HUES48 (cell line): ENCODE data around the gene STOX2.

Experiments used
- H3K27ac ChIP-seq: one replicate; pipeline ENCODE4 v1.7.0; 2013; ENCODE audit warnings: low read depth, low read length, inconsistent platforms
- H3K27me3 ChIP-seq: 2 replicates; pipeline ENCODE4 v1.6.1; 2013; ENCODE audit warnings: mild to moderate bottlenecking, low read length; ENCODE audit not compliant: control insufficient read depth, insufficient read depth
- H3K36me3 ChIP-seq: 2 replicates; pipeline ENCODE4 v1.6.1; 2013; ENCODE audit warnings: low read length; ENCODE audit not compliant: control insufficient read depth, insufficient read depth
- H3K4me1 ChIP-seq: 2 replicates; pipeline ENCODE4 v1.6.1; 2013; ENCODE audit warnings: mild to moderate bottlenecking, low read length; ENCODE audit not compliant: control insufficient read depth, insufficient read depth
- H3K4me3 ChIP-seq: 2 replicates; pipeline ENCODE4 v1.5.1; 2013; ENCODE audit warnings: mild to moderate bottlenecking, low read depth, low read length
- H3K9ac ChIP-seq: 2 replicates; pipeline ENCODE4 v1.6.1; 2013; ENCODE audit warnings: mild to moderate bottlenecking, low read depth, low read length, moderate library complexity
- H3K9me3 ChIP-seq: 2 replicates; pipeline ENCODE4 v1.6.1; 2013; ENCODE audit warnings: low read length; ENCODE audit not compliant: control insufficient read depth, insufficient read depth

The STOX2 gene

DNA sequence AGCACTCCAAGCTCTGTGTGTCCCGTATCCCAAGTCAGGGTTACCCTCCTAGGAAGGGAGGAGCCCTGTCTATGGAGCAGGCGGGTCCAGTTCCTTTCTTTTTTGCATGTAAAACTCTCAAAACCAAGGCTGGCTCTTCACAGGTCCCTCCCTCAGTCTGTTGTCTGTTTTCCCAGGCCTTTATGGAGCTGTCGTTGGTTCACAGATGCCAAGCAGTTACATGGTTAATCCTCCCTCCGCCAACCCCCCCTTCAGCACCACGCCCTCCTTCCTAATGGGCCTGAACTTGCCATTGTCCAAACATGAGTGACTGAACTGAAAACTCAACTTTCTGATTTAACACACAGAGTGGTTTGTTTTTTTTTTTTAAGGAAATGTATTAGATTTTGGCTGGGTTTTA is 148.3 kb downstream of the STOX2 start:
- Histone ChIP-seq H3K36me3 (no peaks in the 10 kb centered on the region), H3K9ac (no peak overlapping the region), H3K4me3 (no peak overlapping the region), H3K27ac (no peak overlapping the region), H3K4me1 (0 out of 2 replicates have a peak, but pooled peaks cover 7% of the 10 kb centered on the region), H3K9me3 (no peaks in the 10 kb centered on the region), H3K27me3 (no peaks in the 10 kb centered on the region)

DNA sequence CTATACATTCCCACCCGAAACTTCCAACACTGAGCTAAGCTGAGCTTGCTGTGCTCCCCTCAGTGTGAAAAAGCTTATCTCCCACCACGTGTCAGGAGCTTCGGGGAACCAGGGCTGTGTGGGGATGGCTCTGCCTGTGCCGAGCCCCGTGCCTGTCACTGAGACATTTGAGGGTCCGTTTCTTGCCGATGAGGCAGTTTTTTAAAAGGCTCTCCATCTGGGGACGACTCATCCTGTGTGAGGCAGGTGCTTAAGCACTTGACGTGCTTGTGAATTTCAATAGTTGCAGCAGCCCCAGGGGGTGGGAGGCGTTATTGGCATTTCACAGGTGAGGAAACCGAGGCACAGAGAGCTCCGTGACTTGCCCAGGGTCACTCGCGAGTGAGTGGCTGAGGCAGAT is 151.8 kb downstream of the STOX2 start:
- Histone ChIP-seq H3K9me3 (no peaks in the 10 kb centered on the region), H3K4me1 (0 out of 2 replicates have a peak, but pooled peaks cover 7% of the 10 kb centered on the region), H3K27me3 (no peaks in the 10 kb centered on the region), H3K27ac (no peak overlapping the region), H3K4me3 (no peak overlapping the region), H3K36me3 (no peaks in the 10 kb centered on the region), H3K9ac (no peak overlapping the region)

DNA sequence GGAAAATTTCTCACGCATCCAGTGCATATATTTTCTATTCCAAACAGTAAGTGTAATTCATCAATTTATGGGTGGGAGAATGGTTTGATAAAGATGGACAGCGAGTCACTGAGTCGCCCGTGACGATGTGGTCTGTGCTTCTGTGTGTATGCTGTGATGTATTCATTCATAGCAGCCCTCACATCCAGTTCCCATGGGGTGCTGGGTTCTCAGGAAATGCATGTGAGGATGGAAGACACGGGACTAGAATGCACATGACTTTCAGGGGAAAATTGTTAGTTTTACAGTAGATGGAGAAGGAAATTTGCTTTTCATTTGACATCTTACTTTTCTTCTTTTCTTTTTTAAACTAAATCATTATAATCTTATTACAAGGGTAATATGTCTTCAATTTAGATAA is 152.9 kb downstream of the STOX2 start:
- H3K9ac ChIP-seq, result no peak overlapping the region
- no peak overlapping the region for H3K4me3 ChIP-seq
- 0 out of 2 replicates have a peak, but pooled peaks cover 7% of the 10 kb centered on the region for H3K4me1 ChIP-seq
- H3K9me3 ChIP-seq, result no peaks in the 10 kb centered on the region
- no peaks in the 10 kb centered on the region for H3K36me3 ChIP-seq
- no peak overlapping the region for H3K27ac ChIP-seq
- H3K27me3 ChIP-seq, result no peaks in the 10 kb centered on the region

DNA sequence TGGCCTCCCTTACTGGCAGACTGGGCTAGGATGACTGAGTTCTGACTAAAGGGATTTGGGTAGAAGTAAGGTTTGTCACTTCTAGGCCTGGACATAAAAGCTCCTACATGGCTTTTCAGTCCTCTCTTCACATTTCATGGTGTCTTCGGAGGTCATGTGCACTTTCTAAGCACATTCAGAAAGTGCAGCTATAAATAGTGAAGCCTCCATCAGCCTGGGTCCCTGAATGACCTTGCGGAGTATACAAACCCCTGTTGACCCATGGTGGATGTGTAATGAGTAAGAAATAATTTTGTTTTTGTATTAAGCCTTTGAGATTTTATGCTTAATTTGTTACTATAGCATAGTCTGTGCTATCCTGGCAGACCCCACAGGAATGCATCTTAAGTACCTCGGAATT is 154.0 kb downstream of the STOX2 start:
- H3K9ac ChIP-seq, result no peak overlapping the region
- no peak overlapping the region for H3K4me3 ChIP-seq
- no peaks in the 10 kb centered on the region for H3K36me3 ChIP-seq
- no peak overlapping the region for H3K27ac ChIP-seq
- H3K9me3 ChIP-seq, result no peaks in the 10 kb centered on the region
- H3K4me1 ChIP-seq, result 0 out of 2 replicates have a peak, but pooled peaks cover 7% of the 10 kb centered on the region
- no peaks in the 10 kb centered on the region for H3K27me3 ChIP-seq

DNA sequence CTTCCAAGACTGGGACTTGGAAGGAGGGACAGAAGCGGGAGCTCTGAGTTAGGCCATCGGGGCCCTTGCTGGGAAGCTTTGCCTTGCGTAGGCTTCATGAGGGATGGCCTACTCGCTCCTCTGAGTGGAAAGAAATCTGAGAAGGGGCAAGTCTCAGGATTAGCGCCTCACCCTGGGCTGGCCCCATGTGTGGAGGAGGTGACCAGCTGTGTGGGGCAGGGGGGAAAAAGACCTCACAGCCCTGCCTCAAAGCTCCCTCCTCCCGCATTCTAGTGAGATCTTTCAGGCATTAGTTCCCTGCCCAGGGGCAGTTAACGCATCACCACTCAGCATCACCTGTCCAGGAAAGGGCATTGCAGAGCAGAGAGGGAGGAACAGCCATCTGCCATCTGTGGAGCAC is 156.5 kb downstream of the STOX2 start:
- Histone ChIP-seq H3K36me3 (no peaks in the 10 kb centered on the region), H3K4me1 (0 out of 2 replicates have a peak, but pooled peaks cover 5% of the 10 kb centered on the region), H3K9ac (no peak overlapping the region), H3K4me3 (no peak overlapping the region), H3K27ac (no peak overlapping the region), H3K27me3 (no peaks in the 10 kb centered on the region), H3K9me3 (no peaks in the 10 kb centered on the region)

DNA sequence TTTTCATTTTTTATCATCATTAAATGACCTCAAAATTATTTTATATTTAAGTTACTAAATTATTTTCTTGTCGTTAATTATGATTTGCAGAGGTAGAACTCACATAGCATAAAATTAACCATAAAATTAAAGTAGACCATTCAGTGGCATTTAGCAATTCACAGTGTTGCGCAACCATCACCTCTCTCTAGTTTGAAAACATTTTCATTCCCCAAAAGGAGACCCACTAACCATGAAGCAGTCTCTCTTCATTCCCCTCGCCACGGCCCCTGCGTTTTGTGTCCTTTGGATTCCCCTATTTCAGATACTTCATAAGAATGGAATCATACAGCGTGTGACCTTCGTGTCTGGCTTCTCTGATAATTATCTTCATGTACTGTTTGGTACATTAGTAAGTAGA is 157.7 kb downstream of the STOX2 start:
- Histone ChIP-seq H3K9me3 (no peaks in the 10 kb centered on the region), H3K4me3 (no peak overlapping the region), H3K27me3 (no peaks in the 10 kb centered on the region), H3K4me1 (no peaks in the 10 kb centered on the region), H3K9ac (no peak overlapping the region), H3K36me3 (no peaks in the 10 kb centered on the region), H3K27ac (no peak overlapping the region)

DNA sequence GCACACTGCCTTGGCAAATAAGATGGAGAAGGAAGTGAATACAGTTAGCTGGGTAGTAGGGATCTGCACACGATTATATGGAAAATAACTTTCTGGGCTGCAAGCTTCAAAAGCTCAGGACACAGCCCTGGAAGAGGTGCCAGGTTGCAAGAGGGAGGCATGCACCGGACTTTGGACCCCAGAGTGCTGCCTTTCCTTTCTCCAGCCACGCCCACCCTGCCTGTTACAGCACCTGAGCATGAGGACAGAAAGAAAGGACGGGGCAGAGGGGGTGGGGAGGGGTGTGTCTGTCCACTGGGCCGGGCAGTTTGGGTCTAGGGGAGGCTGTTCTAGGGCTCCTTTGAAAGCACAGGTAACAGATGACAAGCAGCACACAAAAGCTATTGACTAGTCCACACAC is 159.8 kb downstream of the STOX2 start:
- Histone ChIP-seq H3K27me3 (no peaks in the 10 kb centered on the region), H3K4me3 (no peak overlapping the region), H3K9me3 (no peaks in the 10 kb centered on the region), H3K36me3 (no peaks in the 10 kb centered on the region), H3K4me1 (no peaks in the 10 kb centered on the region), H3K9ac (no peak overlapping the region), H3K27ac (no peak overlapping the region)

DNA sequence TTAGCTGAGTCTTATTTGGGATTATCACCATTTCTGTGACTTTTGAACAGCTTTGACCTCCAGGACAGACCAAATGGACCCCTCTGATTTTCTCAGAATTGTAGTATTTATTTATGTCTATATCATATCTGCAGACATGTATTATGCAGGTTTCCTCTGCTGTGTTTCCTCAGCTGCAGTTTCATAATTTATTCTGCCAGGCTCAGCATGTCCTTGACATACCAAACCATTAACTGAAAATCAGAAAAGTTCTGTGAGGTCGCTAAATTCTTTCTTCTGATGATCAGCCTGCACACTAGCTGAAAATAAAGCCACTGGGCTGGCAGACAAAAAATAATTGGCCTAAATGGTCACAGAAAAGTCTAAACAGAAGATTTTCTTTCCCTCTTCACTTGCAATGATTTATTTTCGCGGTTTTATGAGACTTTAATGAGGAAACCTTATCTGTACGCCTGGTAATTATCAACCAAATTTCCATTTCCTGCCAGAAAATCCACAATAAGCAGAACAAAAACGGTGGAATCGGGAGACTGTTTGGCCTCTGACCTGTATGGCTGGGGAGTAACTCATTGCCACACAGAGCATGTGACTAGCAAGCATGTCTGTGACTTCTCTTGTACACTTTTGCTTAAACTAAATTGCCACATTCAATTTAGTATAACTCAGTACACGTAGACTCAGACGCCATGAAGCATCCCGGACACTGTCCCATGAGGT is 161.6 kb downstream of the STOX2 start:
- Histone ChIP-seq H3K9ac (no peak overlapping the region), H3K27me3 (no peaks in the 10 kb centered on the region), H3K9me3 (no peaks in the 10 kb centered on the region), H3K4me1 (no peaks in the 10 kb centered on the region), H3K36me3 (no peaks in the 10 kb centered on the region), H3K4me3 (no peak overlapping the region), H3K27ac (no peak overlapping the region)

DNA sequence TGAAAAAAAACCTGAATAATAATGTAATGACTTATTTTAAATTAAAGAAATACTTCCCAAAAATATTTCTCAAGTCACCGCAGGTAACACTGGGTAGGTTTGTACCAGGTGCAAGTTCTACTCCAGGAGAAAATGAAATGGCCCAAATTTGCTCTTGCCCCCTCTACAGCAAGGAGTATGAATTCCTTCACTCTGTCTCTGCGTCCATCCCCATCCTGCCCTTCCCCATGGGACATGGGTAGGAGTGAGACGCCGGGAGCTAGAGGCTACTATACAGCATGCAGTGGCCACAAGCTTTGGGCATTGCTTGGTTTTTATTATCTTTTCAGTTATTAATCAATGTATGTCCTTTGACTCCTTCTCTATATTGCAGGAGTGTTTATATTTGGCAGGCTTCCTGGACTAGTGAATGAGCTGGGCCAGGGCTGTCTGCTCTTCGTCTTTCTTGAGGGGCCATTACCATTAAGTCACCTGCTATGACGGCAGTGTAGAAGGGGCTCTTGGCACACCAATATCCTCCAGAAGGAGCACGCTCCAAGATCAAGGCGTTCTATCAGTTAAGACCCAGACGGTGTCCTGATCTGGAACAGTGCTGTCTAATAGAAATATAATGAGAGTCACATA is 162.9 kb downstream of the STOX2 start:
- Histone ChIP-seq H3K36me3 (no peaks in the 10 kb centered on the region), H3K9ac (no peak overlapping the region), H3K4me1 (no peaks in the 10 kb centered on the region), H3K4me3 (no peak overlapping the region), H3K9me3 (no peaks in the 10 kb centered on the region), H3K27ac (no peak overlapping the region), H3K27me3 (no peaks in the 10 kb centered on the region)
